GM12874 (cell line): ENCODE measurements around the gene HOXD3.

Source experiments
- TF ChIP-seq, protein P1 (sequence below): IDR thresholded peaks from 2 replicates; pipeline ENCODE4 v1.5.1; 2011; ENCODE audit warnings: low read depth, mild to moderate bottlenecking, control low read depth, low read length, moderate library complexity; ENCODE audit not compliant: insufficient read depth

Gene HOXD3

DNA sequence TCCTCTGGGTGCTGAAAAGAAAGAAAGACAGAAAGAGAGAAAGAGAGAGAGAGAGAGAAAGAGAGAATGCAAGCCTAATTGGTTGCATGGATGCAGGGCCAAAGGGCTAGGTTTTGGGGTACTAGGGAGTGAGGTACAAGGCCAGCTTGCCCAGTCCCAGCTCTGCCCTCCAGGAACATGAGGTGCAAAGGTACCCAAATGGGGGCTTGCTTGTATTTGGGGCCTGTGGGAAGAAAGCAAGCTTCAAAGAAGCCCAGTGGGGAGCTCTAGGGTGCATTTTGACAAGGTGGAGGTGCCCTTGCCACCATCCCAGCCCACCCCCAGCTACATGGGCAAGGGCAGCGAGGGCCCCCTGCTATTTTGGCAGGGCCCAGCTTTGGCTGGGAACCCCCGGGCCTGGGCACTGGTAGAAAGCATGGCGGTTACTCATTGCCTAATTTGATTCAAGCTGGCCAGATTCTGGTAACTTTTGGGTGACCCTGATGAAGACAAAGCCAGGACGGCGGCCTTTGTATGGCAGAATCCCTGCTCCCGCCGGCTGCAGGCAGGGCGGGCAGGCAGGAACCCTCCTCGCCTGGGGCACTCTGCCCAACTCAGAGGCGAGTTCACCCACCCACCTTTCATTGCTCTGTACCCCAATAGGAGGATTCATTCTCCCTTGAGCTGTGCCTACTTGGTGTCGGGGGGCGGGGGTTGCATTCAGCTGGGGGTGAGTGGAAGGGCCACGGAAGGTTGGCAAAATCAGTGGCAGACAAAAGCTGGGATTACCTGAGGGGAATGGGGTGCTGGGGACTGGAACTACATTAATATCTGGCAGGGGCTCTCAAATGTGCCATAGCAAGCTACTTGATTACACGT lies 6.3 kb upstream of the HOXD3 start:
- TF ChIP-seq, protein P1, sequence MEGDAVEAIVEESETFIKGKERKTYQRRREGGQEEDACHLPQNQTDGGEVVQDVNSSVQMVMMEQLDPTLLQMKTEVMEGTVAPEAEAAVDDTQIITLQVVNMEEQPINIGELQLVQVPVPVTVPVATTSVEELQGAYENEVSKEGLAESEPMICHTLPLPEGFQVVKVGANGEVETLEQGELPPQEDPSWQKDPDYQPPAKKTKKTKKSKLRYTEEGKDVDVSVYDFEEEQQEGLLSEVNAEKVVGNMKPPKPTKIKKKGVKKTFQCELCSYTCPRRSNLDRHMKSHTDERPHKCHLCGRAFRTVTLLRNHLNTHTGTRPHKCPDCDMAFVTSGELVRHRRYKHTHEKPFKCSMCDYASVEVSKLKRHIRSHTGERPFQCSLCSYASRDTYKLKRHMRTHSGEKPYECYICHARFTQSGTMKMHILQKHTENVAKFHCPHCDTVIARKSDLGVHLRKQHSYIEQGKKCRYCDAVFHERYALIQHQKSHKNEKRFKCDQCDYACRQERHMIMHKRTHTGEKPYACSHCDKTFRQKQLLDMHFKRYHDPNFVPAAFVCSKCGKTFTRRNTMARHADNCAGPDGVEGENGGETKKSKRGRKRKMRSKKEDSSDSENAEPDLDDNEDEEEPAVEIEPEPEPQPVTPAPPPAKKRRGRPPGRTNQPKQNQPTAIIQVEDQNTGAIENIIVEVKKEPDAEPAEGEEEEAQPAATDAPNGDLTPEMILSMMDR: no peak

DNA sequence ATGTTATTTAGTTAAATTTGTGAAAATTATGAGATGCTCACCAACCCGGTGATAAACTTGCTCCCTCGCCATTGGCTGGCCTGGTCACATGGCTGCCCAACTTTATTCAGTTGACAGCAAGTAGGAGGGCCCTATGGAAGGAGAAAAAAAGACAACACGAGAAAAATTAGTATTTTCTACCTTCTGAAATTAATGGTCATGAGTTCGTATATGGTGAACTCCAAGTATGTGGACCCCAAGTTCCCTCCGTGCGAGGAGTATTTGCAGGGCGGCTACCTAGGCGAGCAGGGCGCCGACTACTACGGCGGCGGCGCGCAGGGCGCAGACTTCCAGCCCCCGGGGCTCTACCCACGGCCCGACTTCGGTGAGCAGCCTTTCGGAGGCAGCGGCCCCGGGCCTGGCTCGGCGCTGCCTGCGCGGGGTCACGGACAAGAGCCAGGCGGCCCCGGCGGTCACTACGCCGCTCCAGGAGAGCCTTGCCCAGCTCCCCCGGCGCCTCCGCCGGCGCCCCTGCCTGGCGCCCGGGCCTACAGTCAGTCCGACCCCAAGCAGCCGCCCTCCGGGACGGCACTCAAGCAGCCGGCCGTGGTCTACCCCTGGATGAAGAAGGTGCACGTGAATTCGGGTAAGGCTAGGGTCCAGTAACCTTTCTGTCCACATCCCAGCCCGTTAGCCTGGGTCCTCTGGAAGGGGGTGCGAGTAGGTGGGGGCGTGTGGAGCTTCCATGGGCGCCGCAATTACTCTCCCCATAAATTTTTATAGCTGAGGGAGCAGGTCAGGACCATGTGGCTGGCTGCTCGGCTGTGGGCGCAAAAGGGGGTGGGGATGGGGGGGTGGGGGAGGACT lies 5.4 kb upstream of the HOXD3 start, which contains the start of gene HOXD4:
Gene HOXD4, plus strand, starts transcription at position 109 of the 846 bp plus-strand sequence. Its CDS starts 84 bp downstream, at position 193.
- TF ChIP-seq, protein P1: no peak

DNA sequence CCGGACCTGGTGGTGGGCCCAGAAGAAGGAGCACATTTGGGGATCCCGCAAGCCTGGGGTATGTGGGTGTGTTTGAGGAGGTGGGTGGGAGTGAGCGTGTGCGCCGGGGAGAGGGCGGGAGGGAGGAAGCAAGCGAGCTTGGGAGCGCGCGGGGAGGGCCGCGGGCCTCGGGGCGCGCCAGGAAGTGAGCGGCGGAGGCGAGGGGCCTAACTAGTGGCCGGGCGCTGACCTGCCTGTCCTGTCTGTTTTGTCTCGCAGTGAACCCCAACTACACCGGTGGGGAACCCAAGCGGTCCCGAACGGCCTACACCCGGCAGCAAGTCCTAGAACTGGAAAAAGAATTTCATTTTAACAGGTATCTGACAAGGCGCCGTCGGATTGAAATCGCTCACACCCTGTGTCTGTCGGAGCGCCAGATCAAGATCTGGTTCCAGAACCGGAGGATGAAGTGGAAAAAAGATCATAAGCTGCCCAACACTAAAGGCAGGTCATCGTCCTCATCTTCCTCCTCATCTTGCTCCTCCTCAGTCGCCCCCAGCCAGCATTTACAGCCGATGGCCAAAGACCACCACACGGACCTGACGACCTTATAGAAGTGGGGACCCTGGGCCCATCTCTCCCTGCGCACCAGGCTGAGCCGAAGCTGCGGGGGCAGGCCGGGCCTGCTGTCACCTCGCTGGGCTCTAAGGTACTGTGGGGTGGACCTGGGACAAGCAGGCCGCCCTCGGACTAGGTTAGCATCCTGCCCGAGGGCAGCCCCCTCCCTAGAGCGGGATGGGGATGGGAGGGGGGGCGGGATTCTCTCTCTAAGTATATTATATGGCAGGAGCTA lies 4.5 kb upstream of the HOXD3 start:
- TF ChIP-seq, protein P1: no peak

DNA sequence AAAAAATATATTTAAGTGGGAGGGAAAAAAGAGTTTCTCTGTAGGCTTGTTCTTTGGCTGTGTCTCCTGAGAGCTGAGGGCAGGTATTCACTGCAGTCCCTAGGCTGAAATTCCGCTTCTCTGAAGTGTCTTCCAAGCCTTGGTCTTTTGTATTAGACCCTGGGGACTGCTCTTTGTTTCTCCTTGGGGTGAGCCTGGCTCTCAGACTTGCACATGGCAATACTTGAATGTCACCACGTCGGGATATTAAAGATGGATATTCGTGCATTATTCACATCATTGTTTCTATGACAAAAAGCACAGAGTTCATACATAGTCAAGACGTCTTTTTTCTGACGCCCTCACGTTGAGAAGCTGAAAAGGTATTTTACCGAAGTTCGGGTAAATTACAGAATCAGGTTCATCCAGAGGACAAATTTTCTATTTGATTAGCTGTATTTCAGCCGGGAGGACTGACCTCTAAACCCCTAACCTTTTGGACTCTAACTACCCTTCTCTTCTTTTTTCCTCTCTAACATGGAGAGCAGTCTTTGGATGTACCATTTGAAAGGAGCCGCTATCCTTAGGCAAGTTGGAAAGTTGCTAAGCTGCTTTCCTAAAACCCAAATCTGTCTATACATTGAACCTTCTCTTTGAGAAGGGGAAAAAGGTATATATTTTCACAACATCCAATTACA lies 2.4 kb upstream of the HOXD3 start:
- TF ChIP-seq, protein P1: no peak

DNA sequence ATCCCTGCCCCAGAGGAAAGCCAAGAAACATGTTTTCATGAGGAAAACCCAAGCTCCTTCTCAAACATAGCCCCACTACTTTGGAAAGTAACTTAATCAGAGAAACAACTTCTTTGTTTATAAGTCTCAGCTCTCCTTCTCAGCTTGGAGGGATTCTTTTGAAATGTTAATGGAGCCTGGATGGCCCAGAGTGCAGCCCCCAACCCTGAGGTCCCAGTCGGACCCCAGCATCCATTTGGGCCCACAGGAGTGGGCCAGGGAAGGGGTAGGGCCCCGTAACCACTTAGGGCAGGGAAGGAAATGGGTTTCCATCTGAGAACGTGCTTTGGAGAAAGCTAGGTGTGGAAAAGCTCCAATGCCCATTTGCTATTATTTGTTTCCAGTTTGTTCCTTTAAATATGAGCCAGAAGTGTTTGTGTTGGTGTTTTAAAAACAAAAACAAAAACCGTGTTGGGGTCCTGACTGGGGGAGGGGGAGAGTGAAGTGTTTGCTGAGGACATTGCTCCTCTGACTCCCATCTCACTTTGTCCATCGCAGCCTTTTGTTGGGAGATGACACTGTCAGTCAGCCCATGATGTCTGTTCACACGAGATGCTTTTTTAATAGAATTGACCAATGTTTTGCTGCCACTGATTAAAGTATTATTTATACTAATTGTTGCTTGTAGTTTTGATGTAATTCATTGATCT lies 1.6 kb upstream of the HOXD3 start:
- TF ChIP-seq, protein P1: no peak

DNA sequence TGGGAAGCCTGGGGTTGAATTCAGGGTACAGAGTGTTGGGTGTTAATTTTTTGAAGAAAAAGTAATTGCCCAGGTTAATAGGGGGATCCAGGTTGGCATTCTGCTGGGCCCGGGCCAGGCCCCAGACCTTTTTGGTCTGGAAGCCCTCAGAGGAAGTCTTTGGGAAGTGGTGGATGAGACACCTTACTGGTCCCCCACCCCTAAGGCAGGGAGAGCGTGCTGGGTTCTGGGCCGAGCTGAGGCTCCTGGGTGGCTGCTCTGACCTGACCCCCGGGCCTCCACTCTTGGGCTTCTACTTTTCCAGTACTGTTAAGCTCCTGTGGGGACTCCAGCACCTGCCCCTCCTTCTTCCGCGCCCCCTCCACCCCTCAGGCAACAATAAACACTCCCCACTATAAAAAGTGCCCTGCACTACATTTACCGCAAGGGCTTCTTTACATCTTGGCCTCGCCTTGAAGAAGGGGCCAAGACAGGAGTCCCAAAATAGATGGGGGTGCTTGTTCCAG lies 753 bp upstream of the HOXD3 start:
- TF ChIP-seq, protein P1: no peak
